HG02938 (cell line): ENCODE data around the gene ZNF266.

Source experiments
- ATAC-seq: cut with Tn5 transposase; IDR thresholded peaks from one replicate; pipeline ENCODE4 v1.9.1; 2021; ENCODE audit warnings: mild to moderate bottlenecking, moderate library complexity; ENCODE audit not compliant: unreplicated experiment

The ZNF266 gene

GRCh38 chr19:9435279-9436268 lies at the start of gene ZNF266:
ZNF266 (minus strand) TSS chr19:9435573; CDS start chr19:9420089, 15,484 bp downstream.
- peak; percentile 93 for ATAC-seq

GRCh38 chr19:9485140-9485539 lies 49.8 kb upstream of the ZNF266 start:
- no peak for ATAC-seq

GRCh38 chr19:9474975-9475374 lies 39.6 kb upstream of the ZNF266 start:
- no peak for ATAC-seq

GRCh38 chr19:9467161-9467560 lies 31.8 kb upstream of the ZNF266 start:
- ATAC-seq: no peak

- ATAC-seq: no peak
Measured at GRCh38 chr19:9461938-9462337, 26.6 kb upstream of the ZNF266 start.

- no peak for ATAC-seq
Measured at GRCh38 chr19:9456018-9456689, 20.8 kb upstream of the ZNF266 start.

GRCh38 chr19:9453953-9454352 lies 18.6 kb upstream of the ZNF266 start:
- no peak for ATAC-seq

- ATAC-seq: no peak
Measured at GRCh38 chr19:9445037-9445436, 9.7 kb upstream of the ZNF266 start.

GRCh38 chr19:9436358-9436757 lies 985 bp upstream of the ZNF266 start:
- no peak for ATAC-seq

GRCh38 chr19:9431475-9431874 lies 3.9 kb downstream of the ZNF266 start:
- no peak for ATAC-seq

GRCh38 chr19:9430444-9430843 lies 4.9 kb downstream of the ZNF266 start:
- ATAC-seq: no peak

GRCh38 chr19:9427941-9428340 lies 7.4 kb downstream of the ZNF266 start:
- ATAC-seq: no peak

GRCh38 chr19:9413240-9413954 lies 22.0 kb downstream of the ZNF266 start:
- no peak for ATAC-seq

GRCh38 chr19:9407827-9408226 lies 27.5 kb downstream of the ZNF266 start:
- no peak for ATAC-seq

GRCh38 chr19:9406798-9407352 lies 28.5 kb downstream of the ZNF266 start:
- ATAC-seq: no peak

GRCh38 chr19:9381361-9381785 lies 54.0 kb downstream of the ZNF266 start:
- ATAC-seq: no peak

- ATAC-seq: no peak
Measured at GRCh38 chr19:9370738-9371619, 64.4 kb downstream of the ZNF266 start.

GRCh38 chr19:9362905-9363304 lies 72.5 kb downstream of the ZNF266 start, which contains the start of gene ZNF177:
ZNF177 (plus strand) TSS chr19:9363013; CDS start chr19:9378312, 15,299 bp downstream.
- no peak for ATAC-seq
